ACHN (cell line): ENCODE data around the gene THAP7.

Experiments used
- DNase-seq: peaks from one replicate; pipeline ENCODE4 v3.0.0-alpha.2; 2015
- in situ Hi-C: cut with HindIII; loops from 2 replicates; pipeline ENCODE4 v1.10.0; 2017; ENCODE audit warnings: low sequenced_read_pairs, low pct_ligation_motif_present, low pct_unique_long_range_greater_than_20kb

THAP7 gene

GRCh38 chr22:20983081-20983771 is 18.7 kb downstream of the THAP7 start:
- DNase-seq: no peak
- in situ Hi-C loops: no loop called here

- DNase-seq: no peak
- in situ Hi-C loops: no loop called here
These were observed 19.4 kb downstream of the THAP7 start for GRCh38 chr22:20982563-20982882.

GRCh38 chr22:20981787-20982562 is 19.9 kb downstream of the THAP7 start, which contains the start of gene LZTR1:
Gene LZTR1 (plus strand): TSS chr22:20982297. CDS start chr22:20982372, 75 bp downstream.
- DNase-seq: peak; percentile 71
- in situ Hi-C loops: no loop called here

GRCh38 chr22:20980938-20981722 is 20.8 kb downstream of the THAP7 start:
- no peak for DNase-seq
- in situ Hi-C loops: no loop called here

GRCh38 chr22:20980523-20980922 is 21.4 kb downstream of the THAP7 start:
- in situ Hi-C loops: no loop called here

GRCh38 chr22:20979940-20980453 is 21.9 kb downstream of the THAP7 start:
- DNase-seq: no peak
- in situ Hi-C loops: no loop called here

More at GRCh38 chr22:20980523-20980922, 21.4 kb downstream of the THAP7 start:
- DNase-seq: no peak

GRCh38 chr22:20979243-20979809 is 22.6 kb downstream of the THAP7 start:
- in situ Hi-C loops: no loop called here
- no peak for DNase-seq

GRCh38 chr22:20978419-20978818 is 23.5 kb downstream of the THAP7 start:
- in situ Hi-C loops: no loop called here
- no peak for DNase-seq

GRCh38 chr22:20977516-20978170 is 24.3 kb downstream of the THAP7 start:
- no peak for DNase-seq
- in situ Hi-C loops: no loop called here

- in situ Hi-C loops: no loop called here
- DNase-seq: no peak
These were observed 24.9 kb downstream of the THAP7 start for GRCh38 chr22:20977019-20977418.

GRCh38 chr22:20976291-20976877 is 25.5 kb downstream of the THAP7 start:
- in situ Hi-C loops: no loop called here
- DNase-seq: no peak

- no peak for DNase-seq
- in situ Hi-C loops: no loop called here
These were observed 26.2 kb downstream of the THAP7 start for GRCh38 chr22:20975541-20976290.

GRCh38 chr22:20974336-20974955 is 27.5 kb downstream of the THAP7 start:
- in situ Hi-C loops: no loop called here
- DNase-seq: no peak

- in situ Hi-C loops: no loop called here
- no peak for DNase-seq
These were observed 28.2 kb downstream of the THAP7 start for GRCh38 chr22:20973634-20974286.

GRCh38 chr22:20972933-20973577 is 28.9 kb downstream of the THAP7 start:
- in situ Hi-C loops: no loop called here
- DNase-seq: no peak
